Cardiac fibroblast (primary cell): Measurements from ENCODE around the gene ALDH4A1.
A peak's percentile ranks its signal among the peaks of the same experiment; 100 is the strongest.
"Not testable (repeated sequence)": the region's sequence is repeated elsewhere in the genome, so short reads cannot be mapped to it uniquely, and the experiment has no call there.

Experiments
- DNase-seq, 2 donors: peaks; one replicate each; pipeline versions ENCODE4 v3.0.0 to v3.0.0-alpha.2; 2010; ENCODE audit warnings: low read depth in 2 of 2
- H3K4me3 ChIP-seq, 2 donors: replicated peaks in 1 of 2; 1 replicate in 1 of 2; 2 replicates in 1 of 2; pipeline ENCODE4 v1.5.1; 2011; ENCODE audit warnings: low read depth in 2 of 2, low read length in 2 of 2, mild to moderate bottlenecking in 2 of 2, moderate library complexity in 1 of 2
- CTCF ChIP-seq: IDR thresholded peaks from one replicate; pipeline ENCODE4 v1.5.1; 2011; ENCODE audit warnings: low read depth, mild to moderate bottlenecking, low read length, inconsistent platforms

Gene ALDH4A1

GRCh38 chr1:18898567-18898966 is 3.8 kb downstream of the ALDH4A1 start:
- no peak for DNase-seq
- no peak overlapping the region for H3K4me3 ChIP-seq
- no peak for TF ChIP-seq CTCF

GRCh38 chr1:18895317-18895716 is 7.0 kb downstream of the ALDH4A1 start:
- DNase-seq = no peak
- no peak overlapping the region for H3K4me3 ChIP-seq
- TF ChIP-seq CTCF = no peak

GRCh38 chr1:18893120-18893519 is 9.2 kb downstream of the ALDH4A1 start:
- DNase-seq = peak in 1 of 2 donors; percentile 13
- TF ChIP-seq CTCF = no peak
- no peak overlapping the region for H3K4me3 ChIP-seq

- H3K4me3 ChIP-seq, DNase-seq: not testable (repeated sequence)
Measured at GRCh38 chr1:18891858-18892257, 10.5 kb downstream of the ALDH4A1 start.

- H3K4me3 ChIP-seq = no peak overlapping the region
- DNase-seq = no peak
- no peak for TF ChIP-seq CTCF
Measured at GRCh38 chr1:18891426-18891780, 11.0 kb downstream of the ALDH4A1 start.

GRCh38 chr1:18890706-18891425 is 11.5 kb downstream of the ALDH4A1 start:
- H3K4me3 ChIP-seq = no peak overlapping the region
- TF ChIP-seq CTCF = no peak
- peak in 1 of 2 donors; percentile 65 for DNase-seq

- TF ChIP-seq CTCF = no peak
- H3K4me3 ChIP-seq = no peak overlapping the region
- DNase-seq = peak in 1 of 2 donors; percentile 42
Measured at GRCh38 chr1:18886003-18886335, 16.4 kb downstream of the ALDH4A1 start.
